GM21390 (cell line): ENCODE measurements around the gene BRAP.
A peak's percentile ranks its signal among the peaks of the same experiment; 100 is the strongest.
"Not testable (repeated sequence)": the region's sequence is repeated elsewhere in the genome, so short reads cannot be mapped to it uniquely, and the experiment has no call there.

Source experiments
- ATAC-seq: cut with Tn5 transposase; IDR thresholded peaks from one replicate; pipeline ENCODE4 v1.9.1; 2021; ENCODE audit not compliant: unreplicated experiment

Gene BRAP, protein sequence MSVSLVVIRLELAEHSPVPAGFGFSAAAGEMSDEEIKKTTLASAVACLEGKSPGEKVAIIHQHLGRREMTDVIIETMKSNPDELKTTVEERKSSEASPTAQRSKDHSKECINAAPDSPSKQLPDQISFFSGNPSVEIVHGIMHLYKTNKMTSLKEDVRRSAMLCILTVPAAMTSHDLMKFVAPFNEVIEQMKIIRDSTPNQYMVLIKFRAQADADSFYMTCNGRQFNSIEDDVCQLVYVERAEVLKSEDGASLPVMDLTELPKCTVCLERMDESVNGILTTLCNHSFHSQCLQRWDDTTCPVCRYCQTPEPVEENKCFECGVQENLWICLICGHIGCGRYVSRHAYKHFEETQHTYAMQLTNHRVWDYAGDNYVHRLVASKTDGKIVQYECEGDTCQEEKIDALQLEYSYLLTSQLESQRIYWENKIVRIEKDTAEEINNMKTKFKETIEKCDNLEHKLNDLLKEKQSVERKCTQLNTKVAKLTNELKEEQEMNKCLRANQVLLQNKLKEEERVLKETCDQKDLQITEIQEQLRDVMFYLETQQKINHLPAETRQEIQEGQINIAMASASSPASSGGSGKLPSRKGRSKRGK

DNA sequence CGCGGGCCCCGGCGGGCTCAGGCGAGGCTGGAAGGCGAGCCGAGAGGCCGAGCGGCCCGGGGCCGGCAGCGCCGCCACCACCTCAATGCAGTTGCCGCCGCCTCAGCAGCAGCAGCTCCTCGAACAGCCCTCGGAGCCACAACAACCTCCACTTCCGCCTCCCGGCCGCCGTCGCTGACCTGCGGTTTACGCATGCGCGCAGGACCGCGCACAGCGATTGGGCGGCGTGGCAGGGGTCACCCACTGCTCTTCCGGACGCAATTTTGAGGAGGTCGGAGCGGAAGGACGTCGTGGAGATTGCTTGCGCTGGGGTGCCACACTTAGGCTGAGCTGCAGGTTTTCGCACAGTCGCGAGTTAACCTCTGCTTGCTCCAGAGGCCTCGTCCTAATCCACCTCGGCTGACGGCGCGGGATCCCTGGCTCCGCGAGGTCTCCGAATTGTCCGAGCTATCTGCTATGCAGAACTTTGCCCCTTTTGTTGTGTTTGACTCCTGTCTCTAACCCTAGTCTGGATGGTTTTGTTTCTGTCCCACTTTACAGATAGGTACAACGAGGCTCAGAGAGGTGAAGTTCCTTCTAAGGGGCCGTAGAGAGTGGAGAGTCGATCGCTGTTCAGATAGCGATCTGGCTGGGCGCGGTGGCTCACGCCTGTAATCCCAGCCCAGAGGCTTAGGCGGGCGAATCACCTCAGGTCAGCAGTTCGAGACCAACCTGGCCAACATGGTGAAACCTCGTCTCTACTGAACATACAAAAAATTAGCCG lies at the start of gene BRAP, which contains the start of gene ACAD10:
Gene BRAP, minus strand, starts transcription at position 146 of the 763 bp plus-strand sequence. CDS start 164 bp downstream, outside the sequence.
Gene ACAD10, plus strand, starts transcription at position 243 of the 763 bp plus-strand sequence. CDS start 6,657 bp downstream, outside the sequence.
- ATAC-seq = peak; percentile 86

DNA sequence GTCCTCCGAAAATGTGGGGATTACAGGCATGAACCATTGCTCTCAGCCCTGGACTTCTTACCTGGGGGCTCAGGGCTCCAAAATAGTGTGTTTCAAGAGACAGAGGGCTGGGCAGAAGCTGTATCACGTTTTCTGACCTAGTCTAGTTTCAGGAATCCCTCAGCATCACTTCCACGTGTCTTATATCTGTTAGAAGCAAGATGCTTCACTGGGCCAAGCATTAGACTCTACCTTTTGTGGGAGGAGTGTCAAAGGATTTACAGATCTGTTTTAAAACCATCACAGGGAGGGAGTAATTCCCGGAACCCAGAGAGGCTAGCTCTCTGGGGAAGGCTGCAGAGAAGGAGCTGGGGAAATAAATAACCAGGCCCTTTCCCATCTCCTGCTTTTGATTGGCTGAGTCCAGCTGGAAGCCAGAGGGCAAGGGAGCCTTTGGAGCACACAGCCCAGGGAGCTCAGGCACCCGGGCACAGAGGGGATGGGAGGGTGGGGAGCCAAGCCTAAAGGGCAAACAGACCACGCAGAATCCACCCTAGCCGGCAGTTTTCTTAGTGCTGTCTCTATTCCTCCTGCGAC lies 47.7 kb upstream of the BRAP start:
- no peak for ATAC-seq

DNA sequence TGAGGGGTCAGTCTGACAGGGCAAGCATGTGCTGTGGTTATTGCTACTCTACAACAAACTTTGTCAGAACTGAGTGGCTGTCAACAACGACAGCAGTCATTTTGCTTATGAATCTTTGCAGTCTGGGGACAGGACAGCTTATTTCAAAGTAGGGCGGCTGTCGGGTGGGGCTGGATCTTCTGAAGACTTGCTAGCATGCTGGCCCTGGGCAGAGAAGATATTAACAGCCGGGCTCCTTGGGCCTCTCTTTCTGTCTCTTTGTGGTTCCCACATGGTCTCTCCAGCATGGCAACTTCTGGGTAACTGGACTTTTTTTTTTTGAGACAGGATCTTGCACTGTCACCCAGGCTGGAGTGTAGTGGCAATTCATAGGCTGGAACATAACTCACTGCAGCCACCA lies 47.0 kb upstream of the BRAP start:
- ATAC-seq = no peak

GRCh38 chr12:111730420-111730819 lies 44.7 kb upstream of the BRAP start:
- ATAC-seq = no peak

GRCh38 chr12:111728795-111729194 lies 43.0 kb upstream of the BRAP start:
- no peak for ATAC-seq

DNA sequence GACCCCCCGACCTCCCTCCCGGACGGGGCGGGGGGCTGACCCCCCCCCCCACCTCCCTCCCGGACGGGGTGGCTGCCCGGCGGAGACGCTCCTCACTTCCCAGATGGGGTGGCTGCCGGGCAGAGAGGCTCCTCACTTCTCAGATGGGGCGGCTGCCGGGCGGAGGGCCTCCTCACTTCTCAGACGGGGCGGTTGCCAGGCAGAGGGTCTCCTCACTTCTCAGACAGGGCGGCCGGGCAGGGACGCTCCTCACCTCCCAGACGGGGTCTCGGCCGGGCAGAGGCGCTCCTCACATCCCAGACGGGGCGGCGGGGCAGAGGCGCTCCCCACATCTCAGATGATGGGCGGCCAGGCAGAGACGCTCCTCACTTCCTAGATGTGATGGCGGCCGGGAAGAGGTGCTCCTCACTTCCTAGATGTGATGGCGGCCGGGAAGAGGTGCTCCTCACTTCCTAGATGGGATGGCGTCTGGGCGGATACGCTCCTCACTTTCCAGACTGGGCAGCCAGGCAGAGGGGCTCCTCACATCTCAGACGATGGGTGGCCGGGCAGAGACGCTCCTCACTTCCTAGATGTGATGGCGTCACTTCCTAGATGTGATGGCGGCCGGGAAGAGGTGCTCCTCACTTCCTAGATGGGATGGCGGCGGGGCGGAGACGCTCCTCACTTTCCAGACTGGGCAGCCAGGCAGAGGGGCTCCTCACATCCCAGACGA lies 38.0 kb upstream of the BRAP start:
- ATAC-seq = not testable (repeated sequence)

DNA sequence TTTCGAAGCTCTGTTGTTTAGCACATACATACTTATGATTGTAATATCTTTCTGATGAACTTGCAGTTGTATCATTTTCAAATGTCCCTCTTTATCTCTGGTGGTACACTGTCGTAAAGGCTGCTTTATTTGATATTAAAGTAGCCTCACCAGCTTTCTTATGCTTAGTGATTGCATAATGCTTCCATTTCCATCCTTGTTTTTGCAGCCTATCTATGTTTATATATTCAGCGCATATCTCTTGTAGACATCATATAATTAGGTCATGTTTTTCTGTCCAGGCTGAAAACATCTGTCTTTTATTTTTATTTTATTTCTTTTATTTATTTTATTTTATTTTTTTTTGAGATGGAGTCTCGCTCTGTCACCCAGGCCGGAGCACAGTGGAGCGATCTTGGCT lies 34.7 kb upstream of the BRAP start:
- no peak for ATAC-seq

GRCh38 chr12:111719316-111719715 lies 33.6 kb upstream of the BRAP start:
- ATAC-seq = not testable (repeated sequence)

DNA sequence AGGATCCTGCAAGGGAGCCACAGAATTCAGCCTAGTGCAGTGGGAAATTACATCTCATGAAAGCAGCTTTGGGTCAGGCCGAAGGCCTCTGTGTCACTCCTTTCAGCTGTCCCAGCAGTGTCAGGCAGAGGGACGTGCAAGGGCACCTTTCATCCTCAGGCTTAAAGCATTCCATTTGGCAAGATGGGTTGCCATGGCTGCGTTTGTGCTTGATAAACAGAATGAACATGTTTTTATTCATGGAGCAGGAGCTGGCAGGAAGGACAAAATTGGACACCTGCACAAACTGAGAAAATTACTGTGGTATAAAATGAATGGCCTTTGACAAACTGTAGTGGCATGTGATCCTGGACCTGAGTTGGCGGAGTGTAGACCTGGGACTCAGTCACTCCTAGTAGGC lies 29.5 kb upstream of the BRAP start:
- ATAC-seq = no peak

DNA sequence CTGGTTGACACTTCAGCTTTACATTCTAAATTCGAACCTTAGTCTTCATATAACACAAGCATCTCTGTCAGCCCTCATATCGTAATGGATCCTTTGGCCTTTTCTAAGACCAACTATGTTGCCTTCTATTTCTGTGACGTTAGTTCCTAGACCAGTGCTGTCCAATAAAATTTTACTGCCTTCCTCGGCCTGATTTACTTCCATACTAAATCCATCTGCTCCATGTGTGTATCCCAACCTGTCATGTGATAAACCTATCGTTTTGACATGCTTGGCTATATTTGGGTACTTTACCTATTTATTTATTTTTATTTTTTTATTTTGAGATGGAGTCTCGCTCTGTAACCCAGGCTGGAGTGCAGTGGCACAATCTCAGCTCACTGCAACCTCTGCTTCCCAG lies 20.4 kb upstream of the BRAP start:
- ATAC-seq = no peak

DNA sequence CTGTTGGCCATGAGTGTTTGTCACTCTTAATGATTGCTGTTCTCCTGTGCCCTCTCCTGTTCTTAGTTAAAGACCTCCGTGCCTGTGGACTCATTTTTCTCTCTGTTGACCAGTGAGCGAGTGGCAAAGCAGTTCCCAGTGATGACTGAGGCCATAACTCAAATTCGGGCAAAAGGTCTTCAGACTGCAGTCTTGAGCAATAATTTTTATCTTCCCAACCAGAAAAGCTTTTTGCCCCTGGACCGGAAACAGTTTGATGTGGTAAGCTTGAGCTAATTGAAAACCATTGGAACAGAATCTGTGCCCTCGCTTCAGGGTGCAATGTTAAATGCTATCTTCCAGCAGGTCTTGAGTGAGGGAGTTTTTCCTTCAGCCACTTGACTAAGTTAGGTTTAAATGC lies 19.9 kb upstream of the BRAP start:
- ATAC-seq = no peak

GRCh38 chr12:111699962-111700361 lies 14.2 kb upstream of the BRAP start:
- ATAC-seq = no peak

DNA sequence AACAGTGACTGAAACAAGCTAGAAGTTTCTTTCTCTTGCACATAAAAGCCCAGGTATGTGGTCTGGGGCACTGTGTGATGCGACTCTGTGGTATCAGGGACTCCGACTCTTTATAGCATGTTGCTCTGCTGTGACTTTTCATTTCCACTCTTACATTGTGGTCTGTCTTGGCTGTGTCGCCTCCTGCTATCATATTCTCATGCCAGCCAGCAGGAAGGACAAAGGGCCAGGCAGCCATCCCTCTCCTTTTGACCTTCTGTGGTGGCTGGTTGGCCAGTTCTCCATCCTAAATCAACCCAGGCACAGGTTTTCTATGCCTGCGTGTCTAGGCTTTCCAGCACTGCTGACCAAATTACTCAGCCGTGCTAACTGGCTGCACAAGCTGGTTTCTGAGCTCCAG lies 8.1 kb upstream of the BRAP start:
- ATAC-seq = no peak

- ATAC-seq = no peak
Measured at GRCh38 chr12:111692575-111693210, 6.9 kb upstream of the BRAP start.

- no peak for ATAC-seq
Measured at GRCh38 chr12:111691262-111691661, 5.5 kb upstream of the BRAP start.

GRCh38 chr12:111687952-111688351 lies 2.2 kb upstream of the BRAP start:
- no peak for ATAC-seq

DNA sequence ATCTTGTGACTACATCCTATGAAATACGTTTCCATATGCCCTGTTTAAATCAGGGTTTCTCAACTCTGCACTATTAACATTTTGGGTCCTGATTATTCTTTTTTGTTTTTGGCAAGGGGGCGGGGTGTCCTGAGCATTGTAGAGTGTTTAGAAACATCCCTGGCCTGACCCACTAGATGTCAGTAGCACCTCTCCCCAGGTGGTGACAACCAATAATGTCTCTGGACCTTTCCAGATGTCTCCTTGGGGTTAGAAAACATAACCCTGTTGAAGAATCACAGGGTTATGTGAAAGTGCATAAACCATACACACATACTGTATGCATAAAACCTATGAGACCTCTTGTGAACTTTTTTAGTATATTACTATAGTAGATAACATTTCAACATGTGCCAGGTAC lies 1.5 kb upstream of the BRAP start:
- ATAC-seq = no peak

DNA sequence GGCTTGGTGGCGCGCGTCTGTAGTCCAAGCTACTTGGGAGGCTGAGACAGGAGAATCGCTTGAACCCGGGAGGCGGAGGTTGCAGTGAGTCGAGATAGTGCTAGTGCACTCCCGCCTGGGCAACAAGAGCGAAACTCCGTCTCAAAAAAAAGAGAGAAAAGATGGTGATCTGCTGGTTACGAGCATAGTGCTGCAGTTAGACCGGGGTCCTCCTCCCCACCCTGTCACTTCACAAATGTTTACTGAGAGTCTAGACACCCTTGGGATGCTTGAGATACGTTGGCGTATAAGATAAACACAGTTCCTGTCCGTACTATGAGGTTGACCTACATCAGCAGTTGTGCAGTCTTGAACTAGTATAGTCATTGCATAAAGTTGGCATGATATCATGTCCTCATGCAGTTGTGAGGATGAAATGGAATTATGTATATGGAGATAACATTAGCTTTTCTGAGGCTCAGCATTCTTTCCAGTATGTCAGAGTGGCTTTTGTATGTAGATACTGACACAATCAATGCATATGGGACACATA lies 884 bp upstream of the BRAP start:
- ATAC-seq = no peak

DNA sequence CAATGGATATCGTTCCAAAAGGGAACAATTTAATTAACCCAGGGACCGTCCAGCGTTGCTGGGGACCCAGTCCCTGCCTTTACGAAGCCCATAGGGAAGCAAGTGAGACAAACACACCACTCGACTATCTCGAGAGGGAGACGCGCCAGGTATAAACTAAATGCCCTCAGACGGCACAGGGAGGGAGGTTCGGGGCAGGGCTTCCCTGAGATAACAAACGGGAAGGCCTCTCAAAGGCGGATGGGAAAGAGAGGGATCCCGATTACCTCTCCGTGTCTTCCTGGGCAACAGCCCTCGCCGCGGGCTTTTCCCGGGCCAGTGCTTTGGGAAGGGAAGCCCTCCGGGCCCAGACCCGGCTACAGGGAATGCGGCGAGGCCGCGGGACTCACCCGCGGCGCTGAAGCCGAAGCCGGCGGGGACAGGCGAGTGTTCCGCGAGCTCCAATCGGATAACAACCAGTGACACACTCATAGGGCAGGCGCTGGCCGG lies 390 bp downstream of the BRAP start:
- peak; percentile 5 for ATAC-seq
